Smooth muscle cell (in vitro differentiated cells): Measurements from ENCODE around the gene BGN. TPM values are rescaled to one million over a fixed set of nuclear protein-coding genes. Genes with fewer than 3 reads are reported as not detected.

ENCODE experiments used
- DNase-seq: peaks from one replicate; lab custom pipeline; 2025; ENCODE audit not compliant: unreplicated experiment; lab: John Stamatoyannopoulos, UW
- H2AFZ ChIP-seq: fragments of 200-600 bp; sonication (generic); 2 replicates; pipeline ENCODE4 v1.6.0; 2016; ENCODE audit warnings: antibody characterized with exemption, low read depth, mild to moderate bottlenecking
- H3F3A ChIP-seq: fragments of 200-600 bp; sonication (generic); 2 replicates; pipeline ENCODE4 v1.6.0; 2017; ENCODE audit warnings: antibody characterized with exemption, low read depth
- H3K27ac ChIP-seq: fragments of 200-600 bp; sonication (generic); 2 replicates; pipeline ENCODE4 v1.5.1; 2016; ENCODE audit warnings: low read depth, mild to moderate bottlenecking
- H3K27me3 ChIP-seq: fragments of 200-600 bp; sonication (generic); 2 replicates; pipeline ENCODE4 v1.6.1; 2016; ENCODE audit warnings: low read depth, mild to moderate bottlenecking
- H3K36me3 ChIP-seq: fragments of 200-600 bp; sonication (generic); 2 replicates; pipeline ENCODE4 v1.5.1; 2016; ENCODE audit warnings: low read depth
- H3K4me1 ChIP-seq: fragments of 200-600 bp; sonication (generic); 2 replicates; pipeline ENCODE4 v1.5.1; 2016; ENCODE audit warnings: low read depth
- H3K4me2 ChIP-seq: fragments of 200-600 bp; sonication (generic); 2 replicates; pipeline ENCODE4 v1.6.0; 2016; ENCODE audit warnings: mild to moderate bottlenecking
- H3K4me3 ChIP-seq: fragments of 200-600 bp; sonication (generic); 2 replicates; pipeline ENCODE4 v1.5.1; 2016; ENCODE audit warnings: mild to moderate bottlenecking
- H3K79me2 ChIP-seq: fragments of 200-600 bp; sonication (generic); 2 replicates; pipeline ENCODE4 v1.6.0; 2016; ENCODE audit warnings: low read depth, mild to moderate bottlenecking
- H3K9ac ChIP-seq: fragments of 200-600 bp; sonication (generic); 2 replicates; pipeline ENCODE4 v1.6.0; 2016; ENCODE audit warnings: low read depth
- H3K9me3 ChIP-seq: fragments of 200-600 bp; sonication (generic); replicated peaks from 2 replicates; pipeline ENCODE4 v1.5.1; 2016; ENCODE audit warnings: low read depth
- H4K20me1 ChIP-seq: fragments of 200-600 bp; sonication (generic); 2 replicates; pipeline ENCODE4 v1.6.0; 2016; ENCODE audit warnings: low read depth
- WGBS: methylation state at CpG from one replicate; pipeline ENCODE4 v1.1.7; 2016; ENCODE audit warnings: low lambda C conversion rate; 5-methylcytosine and 5-hydroxymethylcytosine counted together
- polyA plus RNA-seq: library from polyadenylated mRNA; unstranded; fragments of >200 nt; fragmentation: Nextera tagmentation; extraction: Ambion mirVana; gene quantifications from 2 replicates; pipeline ENCODE4 v1.2.1, GENCODE V29; 2016
- total RNA-seq: library from RNA; depleted of rRNA; stranded (reverse); fragments of >200 nt; gene quantifications from 2 replicates; pipeline ENCODE4 v1.2.3, GENCODE V29; 2014
- TF ChIP-seq, protein P1 (sequence below): fragments of 200-600 bp; sonication (generic); IDR thresholded peaks from 2 replicates; pipeline ENCODE4 v1.5.1; 2017; ENCODE audit warnings: borderline replicate concordance, mild to moderate bottlenecking, antibody characterized with exemption; ENCODE audit not compliant: insufficient read depth, poor library complexity, severe bottlenecking

BGN gene
- total and polyA plus RNA-seq, 2 experiments from 2014 or later, result 298 to 621 TPM

DNA sequence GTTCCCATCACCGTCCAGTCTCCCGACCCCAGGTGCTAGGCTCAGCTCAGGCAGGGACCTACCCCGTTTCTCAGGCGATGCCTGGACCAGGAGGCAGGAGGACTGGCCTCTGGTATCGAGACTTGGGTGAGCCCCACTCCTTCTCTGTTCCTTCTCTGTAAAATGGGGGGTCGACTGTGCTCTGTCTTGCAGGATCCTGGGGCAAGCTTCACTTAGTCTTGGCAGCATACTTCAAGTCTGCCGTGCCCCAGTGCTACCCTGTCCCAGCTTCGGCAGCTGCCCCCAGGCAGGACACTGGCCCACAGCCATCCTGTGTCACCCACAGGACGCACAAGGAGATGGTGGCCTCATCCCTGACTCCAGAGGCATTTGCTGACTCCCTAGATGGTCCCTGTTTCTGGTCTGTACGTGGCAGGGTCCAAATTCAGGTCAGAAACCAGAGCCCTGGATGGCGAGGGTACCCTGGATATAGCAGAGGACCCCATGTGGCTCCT, 17.4 kb upstream of the BGN start:
- 57% methylated on average over 11 of the region's 11 CpGs for WGBS
- peak overlapping the region; percentile 76 for H3K9ac ChIP-seq
- no peaks in the 10 kb centered on the region for H3K79me2 ChIP-seq
- no peaks in the 10 kb centered on the region for H4K20me1 ChIP-seq
- no peaks in the 10 kb centered on the region for H3K36me3 ChIP-seq
- peak overlapping the region; percentile 59 for H3K4me2 ChIP-seq
- no peak overlapping the region for H2AFZ ChIP-seq
- no peak overlapping the region for H3K4me3 ChIP-seq
- H3K4me1 ChIP-seq, result no peaks in the 10 kb centered on the region
- DNase-seq, result no peak
- TF ChIP-seq, protein P1, sequence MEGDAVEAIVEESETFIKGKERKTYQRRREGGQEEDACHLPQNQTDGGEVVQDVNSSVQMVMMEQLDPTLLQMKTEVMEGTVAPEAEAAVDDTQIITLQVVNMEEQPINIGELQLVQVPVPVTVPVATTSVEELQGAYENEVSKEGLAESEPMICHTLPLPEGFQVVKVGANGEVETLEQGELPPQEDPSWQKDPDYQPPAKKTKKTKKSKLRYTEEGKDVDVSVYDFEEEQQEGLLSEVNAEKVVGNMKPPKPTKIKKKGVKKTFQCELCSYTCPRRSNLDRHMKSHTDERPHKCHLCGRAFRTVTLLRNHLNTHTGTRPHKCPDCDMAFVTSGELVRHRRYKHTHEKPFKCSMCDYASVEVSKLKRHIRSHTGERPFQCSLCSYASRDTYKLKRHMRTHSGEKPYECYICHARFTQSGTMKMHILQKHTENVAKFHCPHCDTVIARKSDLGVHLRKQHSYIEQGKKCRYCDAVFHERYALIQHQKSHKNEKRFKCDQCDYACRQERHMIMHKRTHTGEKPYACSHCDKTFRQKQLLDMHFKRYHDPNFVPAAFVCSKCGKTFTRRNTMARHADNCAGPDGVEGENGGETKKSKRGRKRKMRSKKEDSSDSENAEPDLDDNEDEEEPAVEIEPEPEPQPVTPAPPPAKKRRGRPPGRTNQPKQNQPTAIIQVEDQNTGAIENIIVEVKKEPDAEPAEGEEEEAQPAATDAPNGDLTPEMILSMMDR, result no peak
- H3K27me3 ChIP-seq, result no peaks in the 10 kb centered on the region
- no peaks in the 10 kb centered on the region for H3K9me3 ChIP-seq
- H3F3A ChIP-seq, result no peaks in the 10 kb centered on the region
- peak overlapping the region; percentile 97 for H3K27ac ChIP-seq

DNA sequence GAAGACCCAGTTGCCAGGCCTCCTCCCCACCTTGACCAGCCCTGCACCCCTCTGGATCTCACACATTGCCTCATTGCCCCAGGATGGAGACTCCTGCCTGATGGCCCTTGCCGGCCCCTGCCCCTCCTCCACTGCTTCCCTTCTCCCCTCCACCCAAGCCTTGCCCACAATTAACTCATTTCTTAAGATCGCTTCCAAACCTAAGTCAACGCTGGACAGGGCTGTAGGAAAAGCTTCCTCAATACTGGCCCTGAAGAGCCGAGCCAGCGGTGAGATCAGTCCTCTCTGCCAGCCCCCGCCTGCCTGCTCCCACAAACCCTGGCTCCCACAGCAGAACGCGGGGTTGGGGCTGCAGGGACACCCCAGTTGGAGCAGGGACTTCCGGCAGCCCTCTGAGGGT, 16.9 kb upstream of the BGN start:
- peak overlapping the region; percentile 97 for H3K27ac ChIP-seq
- H2AFZ ChIP-seq, result no peak overlapping the region
- H3K36me3 ChIP-seq, result no peaks in the 10 kb centered on the region
- no peaks in the 10 kb centered on the region for H3K27me3 ChIP-seq
- H3K9ac ChIP-seq, result peak overlapping the region; percentile 76
- H3F3A ChIP-seq, result no peaks in the 10 kb centered on the region
- TF ChIP-seq, protein P1, result no peak
- H3K9me3 ChIP-seq, result no peaks in the 10 kb centered on the region
- no peaks in the 10 kb centered on the region for H3K4me1 ChIP-seq
- DNase-seq, result no peak
- H3K4me2 ChIP-seq, result peak overlapping the region; percentile 59
- H3K4me3 ChIP-seq, result no peak overlapping the region
- WGBS, result 76% methylated on average over 8 of the region's 9 CpGs
- no peaks in the 10 kb centered on the region for H3K79me2 ChIP-seq
- no peaks in the 10 kb centered on the region for H4K20me1 ChIP-seq

DNA sequence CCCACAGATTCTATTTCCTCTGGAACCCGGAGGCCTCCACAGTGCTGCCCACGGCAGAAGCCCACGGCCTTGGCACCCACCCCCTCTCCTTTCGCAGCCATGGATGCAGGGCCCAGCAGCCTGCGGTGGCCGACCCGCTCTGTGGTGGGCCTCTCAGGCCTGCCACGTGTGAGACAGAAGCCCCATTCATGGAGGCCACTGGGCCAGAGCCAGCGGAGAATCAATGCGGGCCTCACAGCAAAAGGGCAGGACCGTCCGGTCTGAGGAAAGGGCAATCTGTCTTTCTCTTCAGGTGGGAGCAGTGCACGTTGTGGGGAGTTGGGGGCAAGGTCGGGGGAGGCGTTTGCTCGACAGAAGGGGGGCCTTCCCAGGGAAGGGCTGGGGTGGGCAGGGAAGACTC, 16.0 kb upstream of the BGN start:
- Histone ChIP-seq H3K27me3 (no peaks in the 10 kb centered on the region), H3K9ac (no peak overlapping the region), H3K4me2 (no peak overlapping the region), H3K36me3 (no peaks in the 10 kb centered on the region), H3K9me3 (no peaks in the 10 kb centered on the region), H3F3A (no peaks in the 10 kb centered on the region), H3K27ac (no peak overlapping the region), H2AFZ (no peak overlapping the region), H3K4me3 (no peak overlapping the region), H3K79me2 (no peaks in the 10 kb centered on the region), H3K4me1 (no peaks in the 10 kb centered on the region), H4K20me1 (no peaks in the 10 kb centered on the region)
- no peak for DNase-seq
- TF ChIP-seq, protein P1, result no peak
- 89% methylated on average over 16 of the region's 16 CpGs for WGBS

DNA sequence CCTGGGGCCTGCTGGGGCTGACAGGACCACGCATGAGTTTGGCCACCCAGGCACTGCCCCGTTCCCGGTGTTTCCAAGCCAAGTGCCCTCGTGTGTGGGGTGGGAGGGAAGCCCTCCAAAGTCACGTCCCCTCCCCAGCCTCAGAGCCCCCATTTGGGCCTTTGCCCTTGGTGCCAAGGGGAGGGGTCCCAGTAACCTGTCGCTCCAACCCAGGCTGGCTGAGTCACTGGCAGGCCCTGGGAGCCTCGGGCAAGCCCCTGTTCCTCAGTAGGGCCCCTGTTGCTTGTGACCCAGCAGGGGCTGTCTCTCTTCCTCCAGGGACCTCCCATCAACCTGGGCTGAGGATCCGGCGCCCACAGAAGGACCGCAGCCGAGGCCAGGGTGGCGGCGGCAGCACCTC, 13.7 kb upstream of the BGN start:
- H3K9ac ChIP-seq, result no peak overlapping the region
- H3K36me3 ChIP-seq, result no peaks in the 10 kb centered on the region
- H3K27ac ChIP-seq, result no peak overlapping the region
- no peak overlapping the region for H2AFZ ChIP-seq
- no peaks in the 10 kb centered on the region for H3K27me3 ChIP-seq
- no peaks in the 10 kb centered on the region for H3K9me3 ChIP-seq
- no peaks in the 10 kb centered on the region for H3K4me1 ChIP-seq
- no peaks in the 10 kb centered on the region for H4K20me1 ChIP-seq
- no peak overlapping the region for H3K4me2 ChIP-seq
- H3K79me2 ChIP-seq, result no peaks in the 10 kb centered on the region
- no peak overlapping the region for H3K4me3 ChIP-seq
- TF ChIP-seq, protein P1, result no peak
- WGBS, result 89% methylated on average over 13 of the region's 13 CpGs
- no peaks in the 10 kb centered on the region for H3F3A ChIP-seq
- no peak for DNase-seq
